ENCODE data around the gene CADPS.

The CADPS gene

DNA sequence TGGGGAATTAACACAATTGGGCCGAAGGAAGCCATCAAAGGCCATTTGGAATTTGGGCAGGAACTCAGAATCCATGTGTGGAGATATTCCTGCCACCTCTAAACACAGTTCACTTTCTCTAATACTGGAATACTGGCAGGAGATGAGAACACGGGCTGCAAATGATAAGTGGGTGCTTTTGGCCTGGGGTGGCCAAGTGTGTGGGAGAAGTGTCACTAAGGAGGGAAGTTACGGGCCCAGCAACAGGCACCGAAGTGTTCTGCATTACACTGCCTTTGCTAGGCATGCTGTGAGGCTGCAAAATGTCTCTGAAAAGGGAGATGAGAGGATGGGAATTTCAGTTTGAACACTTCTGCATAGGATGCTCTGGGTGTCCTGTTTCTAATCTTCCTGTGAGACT is 412.4 kb downstream of the CADPS start:
- no peaks in the 10 kb centered on the region for H3K9me3 ChIP-seq (ENCODE audit: low read length)
- H3K4me1 ChIP-seq (ENCODE audit: insufficient read depth, low read length): no peaks in the 10 kb centered on the region
- peaks cover 42% of the 10 kb centered on the region for H3K27me3 ChIP-seq (ENCODE audit: insufficient read depth, low read length)
- H3K4me3 ChIP-seq (ENCODE audit: low read length): no peak overlapping the region
- H2AFZ ChIP-seq (ENCODE audit: low read depth, low read length): no peak overlapping the region
- H3K36me3 ChIP-seq (ENCODE audit: insufficient read depth, low read length): no peaks in the 10 kb centered on the region

DNA sequence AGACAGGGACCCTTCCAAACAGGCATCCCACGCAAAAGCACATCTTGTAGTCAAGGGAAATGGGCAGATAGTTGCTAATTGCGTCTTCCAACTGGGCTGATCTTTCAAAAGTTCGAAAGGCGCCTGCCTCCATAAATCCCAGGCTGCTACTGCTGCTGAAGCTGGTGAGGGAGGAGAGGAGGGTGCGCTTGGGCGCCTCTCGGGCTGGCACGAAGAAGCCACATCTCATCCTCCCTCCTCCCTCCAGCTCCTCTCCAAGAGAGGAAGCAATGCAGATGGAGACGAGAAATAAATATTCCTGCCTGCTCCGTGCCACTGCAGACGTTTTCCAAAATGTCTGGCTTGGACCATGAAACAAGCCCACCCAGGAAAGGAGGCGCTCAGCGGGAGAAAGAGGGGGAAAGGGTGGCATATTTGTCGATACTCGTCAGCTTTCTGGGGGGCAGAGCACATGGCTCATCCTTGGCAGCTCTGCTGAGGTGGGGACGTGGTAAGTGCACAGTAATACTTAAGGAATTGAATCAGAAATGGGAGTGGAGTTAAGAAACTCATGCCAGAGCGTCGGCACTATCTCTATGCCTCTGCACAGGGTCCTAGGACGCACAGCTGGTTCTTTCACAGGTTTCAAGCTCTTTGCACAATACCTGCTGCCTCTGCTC is 413.0 kb downstream of the CADPS start:
- H3K4me1 ChIP-seq (ENCODE audit: insufficient read depth, low read length): no peaks in the 10 kb centered on the region
- H3K4me3 ChIP-seq (ENCODE audit: low read length): no peak overlapping the region
- H3K9me3 ChIP-seq (ENCODE audit: low read length): no peaks in the 10 kb centered on the region
- peaks cover 40% of the 10 kb centered on the region for H3K27me3 ChIP-seq (ENCODE audit: insufficient read depth, low read length)
- H3K36me3 ChIP-seq (ENCODE audit: insufficient read depth, low read length): no peaks in the 10 kb centered on the region
- H2AFZ ChIP-seq (ENCODE audit: low read depth, low read length): no peak overlapping the region

DNA sequence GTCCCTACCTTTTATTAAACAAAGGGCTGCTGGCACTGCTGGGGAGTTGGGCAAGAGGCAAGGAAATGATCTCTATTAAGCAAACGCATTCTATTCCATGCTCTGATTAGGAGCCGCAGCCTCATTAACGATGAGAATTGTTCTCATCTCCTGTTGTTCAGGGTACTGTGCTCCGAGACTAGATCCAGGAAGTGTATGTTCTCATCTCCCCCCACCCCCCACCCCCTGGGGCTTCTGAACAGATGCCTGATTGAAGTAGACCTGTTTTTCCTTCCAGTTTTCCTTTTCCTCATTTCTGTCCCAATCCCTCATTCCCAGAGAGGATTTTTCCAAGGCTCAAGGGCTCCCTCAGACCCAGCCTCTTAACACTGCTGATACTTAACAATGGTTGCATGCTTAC is 420.3 kb downstream of the CADPS start:
- no peak overlapping the region for H3K4me3 ChIP-seq (ENCODE audit: low read length)

GRCh38 chr3:62453448-62453847 is 421.8 kb downstream of the CADPS start:
- Histone ChIP-seq H3K36me3 (ENCODE audit: insufficient read depth, low read length) (no peaks in the 10 kb centered on the region), H3K4me3 (ENCODE audit: low read length) (no peak overlapping the region), H3K9me3 (ENCODE audit: low read length) (no peaks in the 10 kb centered on the region), H3K4me1 (ENCODE audit: insufficient read depth, low read length) (no peaks in the 10 kb centered on the region), H2AFZ (ENCODE audit: low read depth, low read length) (no peak overlapping the region), H3K27me3 (ENCODE audit: insufficient read depth, low read length) (peaks cover 11% of the 10 kb centered on the region)

More for the DNA sequence above, 420.3 kb downstream of the CADPS start:
- Histone ChIP-seq H2AFZ (ENCODE audit: low read depth, low read length) (no peak overlapping the region), H3K27me3 (ENCODE audit: insufficient read depth, low read length) (peaks cover 11% of the 10 kb centered on the region), H3K36me3 (ENCODE audit: insufficient read depth, low read length) (no peaks in the 10 kb centered on the region), H3K9me3 (ENCODE audit: low read length) (no peaks in the 10 kb centered on the region), H3K4me1 (ENCODE audit: insufficient read depth, low read length) (no peaks in the 10 kb centered on the region)

- Histone ChIP-seq H3K4me1 (ENCODE audit: insufficient read depth, low read length) (no peaks in the 10 kb centered on the region), H3K36me3 (ENCODE audit: insufficient read depth, low read length) (no peaks in the 10 kb centered on the region), H3K9me3 (ENCODE audit: low read length) (no peaks in the 10 kb centered on the region), H3K27me3 (ENCODE audit: insufficient read depth, low read length) (peaks cover 18% of the 10 kb centered on the region), H2AFZ (ENCODE audit: low read depth, low read length) (no peak overlapping the region), H3K4me3 (ENCODE audit: low read length) (no peak overlapping the region)
These were observed 423.9 kb downstream of the CADPS start for GRCh38 chr3:62451211-62451887.

GRCh38 chr3:62446337-62446940 is 428.8 kb downstream of the CADPS start:
- Histone ChIP-seq H3K4me1 (ENCODE audit: insufficient read depth, low read length) (no peaks in the 10 kb centered on the region), H3K9me3 (ENCODE audit: low read length) (no peaks in the 10 kb centered on the region), H3K4me3 (ENCODE audit: low read length) (no peak overlapping the region), H3K27me3 (ENCODE audit: insufficient read depth, low read length) (peaks cover 18% of the 10 kb centered on the region), H3K36me3 (ENCODE audit: insufficient read depth, low read length) (no peaks in the 10 kb centered on the region), H2AFZ (ENCODE audit: low read depth, low read length) (no peak overlapping the region)

DNA sequence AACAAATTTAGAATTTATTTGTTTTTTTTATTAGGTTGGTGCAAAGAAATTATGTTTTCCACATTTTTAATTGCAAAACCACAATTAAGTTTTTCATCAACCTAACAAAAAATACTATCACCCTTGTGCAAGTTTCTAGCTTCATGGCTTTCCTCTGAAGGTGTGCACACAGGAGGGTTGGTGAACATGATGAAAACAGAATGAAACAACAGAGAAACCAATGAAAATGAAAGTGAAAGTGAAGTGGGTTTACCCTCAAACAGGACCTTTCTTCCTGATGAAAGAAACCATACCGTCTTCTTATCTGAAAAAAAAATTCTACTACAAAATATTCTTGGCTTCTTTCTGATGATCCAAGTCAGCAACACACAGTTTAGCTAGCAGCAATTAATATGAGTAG is 429.9 kb downstream of the CADPS start:
- Histone ChIP-seq H3K9me3 (ENCODE audit: low read length) (no peaks in the 10 kb centered on the region), H3K27me3 (ENCODE audit: insufficient read depth, low read length) (peaks cover 15% of the 10 kb centered on the region), H3K4me3 (ENCODE audit: low read length) (no peak overlapping the region), H3K36me3 (ENCODE audit: insufficient read depth, low read length) (no peaks in the 10 kb centered on the region), H3K4me1 (ENCODE audit: insufficient read depth, low read length) (no peaks in the 10 kb centered on the region), H2AFZ (ENCODE audit: low read depth, low read length) (no peak overlapping the region)

DNA sequence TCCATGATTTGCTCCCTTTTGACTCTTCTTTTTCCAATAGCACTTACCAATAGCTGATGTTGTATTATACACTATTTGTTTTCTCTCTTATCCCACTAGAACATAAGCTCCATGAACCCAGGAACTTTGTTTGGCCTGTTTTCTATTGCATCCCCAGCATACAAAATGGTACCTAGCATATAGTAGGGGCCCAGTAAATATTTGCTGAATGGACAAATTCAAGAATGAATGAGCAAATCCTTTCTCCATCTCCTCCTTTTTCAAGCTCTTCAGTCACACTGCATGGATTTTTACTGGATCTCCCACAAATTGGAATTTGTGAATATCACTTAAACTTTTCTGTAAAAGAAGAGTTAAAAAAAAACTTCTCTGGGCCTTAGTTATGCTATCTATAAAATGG is 435.2 kb downstream of the CADPS start:
- Histone ChIP-seq H3K9me3 (ENCODE audit: low read length) (no peaks in the 10 kb centered on the region), H3K4me3 (ENCODE audit: low read length) (no peak overlapping the region), H3K4me1 (ENCODE audit: insufficient read depth, low read length) (no peaks in the 10 kb centered on the region), H3K27me3 (ENCODE audit: insufficient read depth, low read length) (peaks cover 36% of the 10 kb centered on the region), H3K36me3 (ENCODE audit: insufficient read depth, low read length) (no peaks in the 10 kb centered on the region), H2AFZ (ENCODE audit: low read depth, low read length) (no peak overlapping the region)

DNA sequence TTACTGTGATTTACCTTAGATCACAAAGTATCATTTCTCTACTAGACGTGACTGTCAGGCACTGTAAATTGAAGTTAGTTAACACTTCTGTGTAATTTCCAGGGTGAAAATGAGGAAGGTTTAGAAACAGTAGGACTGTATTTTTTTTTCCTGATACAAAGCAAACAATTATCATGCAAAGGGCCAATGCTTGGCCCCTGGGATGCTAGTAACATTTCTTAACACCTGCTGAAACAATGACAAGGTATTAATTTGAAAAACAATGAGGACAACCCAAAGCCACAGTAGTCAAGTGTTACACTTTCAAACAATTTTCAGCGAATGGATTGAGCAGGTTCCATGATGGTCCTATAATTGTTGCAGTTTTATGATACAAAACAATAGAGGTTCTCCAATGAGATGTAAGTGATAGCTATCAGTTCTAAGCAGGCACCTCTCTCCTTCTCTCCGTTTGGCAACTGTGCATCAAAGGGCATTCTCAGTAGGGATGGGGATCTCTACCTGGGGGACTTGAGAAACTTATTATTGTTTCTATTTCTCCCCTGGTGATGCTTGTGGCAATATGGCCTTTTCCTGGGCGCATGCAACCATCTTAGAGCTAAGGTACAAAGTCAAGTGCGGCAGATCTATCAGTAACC is 435.9 kb downstream of the CADPS start:
- Histone ChIP-seq H3K27me3 (ENCODE audit: insufficient read depth, low read length) (peaks cover 43% of the 10 kb centered on the region), H3K4me3 (ENCODE audit: low read length) (no peak overlapping the region), H3K4me1 (ENCODE audit: insufficient read depth, low read length) (no peaks in the 10 kb centered on the region), H3K36me3 (ENCODE audit: insufficient read depth, low read length) (no peaks in the 10 kb centered on the region), H3K9me3 (ENCODE audit: low read length) (no peaks in the 10 kb centered on the region), H2AFZ (ENCODE audit: low read depth, low read length) (no peak overlapping the region)

DNA sequence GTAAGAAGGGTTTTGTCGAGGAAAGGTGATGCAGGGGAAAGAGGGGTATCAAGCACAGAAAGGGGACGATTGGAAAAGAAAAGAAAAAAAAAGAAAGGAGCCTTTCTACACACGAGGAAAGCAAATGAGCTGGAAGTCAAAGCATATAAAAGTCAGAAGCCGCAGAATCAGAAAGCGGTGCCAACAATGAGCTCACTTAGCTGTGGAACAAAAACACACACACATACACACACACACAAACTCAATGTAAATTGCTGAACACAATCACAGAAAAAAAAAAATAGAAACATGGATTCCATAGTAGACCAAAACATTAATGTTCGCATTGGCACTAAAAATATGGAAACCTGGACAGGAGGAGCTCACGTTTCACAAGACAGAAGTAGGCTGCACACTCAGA is 438.4 kb downstream of the CADPS start:
- Histone ChIP-seq H3K9me3 (ENCODE audit: low read length) (no peaks in the 10 kb centered on the region), H3K4me3 (ENCODE audit: low read length) (no peak overlapping the region), H3K36me3 (ENCODE audit: insufficient read depth, low read length) (no peaks in the 10 kb centered on the region), H3K27me3 (ENCODE audit: insufficient read depth, low read length) (peaks cover 54% of the 10 kb centered on the region), H3K4me1 (ENCODE audit: insufficient read depth, low read length) (no peaks in the 10 kb centered on the region), H2AFZ (ENCODE audit: low read depth, low read length) (no peak overlapping the region)

DNA sequence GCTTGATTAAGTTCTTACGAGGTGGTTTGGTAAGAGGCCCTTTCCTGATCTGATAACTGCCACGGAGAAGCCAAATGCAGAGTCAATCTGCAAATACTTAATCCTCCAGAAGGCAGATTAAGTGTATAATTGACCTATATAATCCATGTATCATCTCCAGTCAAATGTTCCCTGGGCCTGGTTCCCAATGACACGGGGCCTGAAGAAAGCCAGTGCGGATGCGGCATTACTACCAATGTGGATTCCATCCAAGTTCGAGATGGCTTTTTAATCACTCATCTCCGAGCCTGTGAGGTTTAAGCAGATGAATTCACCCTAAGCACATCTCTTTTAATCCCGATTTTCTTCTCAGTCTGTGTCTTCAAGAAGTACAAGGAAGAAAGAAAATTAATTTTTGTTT is 441.8 kb downstream of the CADPS start:
- Histone ChIP-seq H3K36me3 (ENCODE audit: insufficient read depth, low read length) (no peaks in the 10 kb centered on the region), H2AFZ (ENCODE audit: low read depth, low read length) (no peak overlapping the region), H3K4me1 (ENCODE audit: insufficient read depth, low read length) (no peaks in the 10 kb centered on the region), H3K9me3 (ENCODE audit: low read length) (no peaks in the 10 kb centered on the region), H3K27me3 (ENCODE audit: insufficient read depth, low read length) (peaks cover 58% of the 10 kb centered on the region), H3K4me3 (ENCODE audit: low read length) (no peak overlapping the region)

GRCh38 chr3:62421207-62421606 is 454.0 kb downstream of the CADPS start:
- Histone ChIP-seq H3K4me1 (ENCODE audit: insufficient read depth, low read length) (peaks cover 14% of the 10 kb centered on the region), H3K9me3 (ENCODE audit: low read length) (peaks cover 5% of the 10 kb centered on the region), H2AFZ (ENCODE audit: low read depth, low read length) (no peak overlapping the region), H3K36me3 (ENCODE audit: insufficient read depth, low read length) (no peaks in the 10 kb centered on the region), H3K27me3 (ENCODE audit: insufficient read depth, low read length) (peaks cover 78% of the 10 kb centered on the region), H3K4me3 (ENCODE audit: low read length) (no peak overlapping the region)

- Histone ChIP-seq H3K4me3 (ENCODE audit: low read length) (no peak overlapping the region), H3K36me3 (ENCODE audit: insufficient read depth, low read length) (no peaks in the 10 kb centered on the region), H3K27me3 (ENCODE audit: insufficient read depth, low read length) (peaks cover 57% of the 10 kb centered on the region), H3K4me1 (ENCODE audit: insufficient read depth, low read length) (peaks cover 33% of the 10 kb centered on the region), H3K9me3 (ENCODE audit: low read length) (no peaks in the 10 kb centered on the region), H2AFZ (ENCODE audit: low read depth, low read length) (no peak overlapping the region)
These were observed 459.1 kb downstream of the CADPS start for GRCh38 chr3:62416144-62416543.

Data from neuron (in vitro differentiated cells).